22Rv1 (cell line): Measurements from ENCODE around the gene ZFYVE21.

Experiments used
- H3K27ac ChIP-seq: fragments of 450-650 bp; 2 replicates; pipeline ENCODE4 v1.5.1; 2017
- CTCF ChIP-seq: fragments of 450-650 bp; IDR thresholded peaks from 2 replicates; pipeline ENCODE4 v1.5.1; 2017; ENCODE audit warnings: mild to moderate bottlenecking
- ZFX ChIP-seq: fragments of 450-650 bp; IDR thresholded peaks from 2 replicates; pipeline ENCODE4 v1.6.1; 2017; ENCODE audit warnings: antibody characterized with exemption, borderline replicate concordance

ZFYVE21 gene

GRCh38 chr14:103727313-103727980 lies 11.8 kb downstream of the ZFYVE21 start:
- peak overlapping the region; percentile 89 for H3K27ac ChIP-seq
- TF ChIP-seq CTCF: peak; percentile 79
- no peak for TF ChIP-seq ZFX

GRCh38 chr14:103728141-103728540 lies 12.5 kb downstream of the ZFYVE21 start:
- peak overlapping the region; percentile 89 for H3K27ac ChIP-seq
- TF ChIP-seq CTCF (no peak), ZFX (no peak)

- H3K27ac ChIP-seq: peak overlapping the region; percentile 89
- no peak for TF ChIP-seq ZFX
- TF ChIP-seq CTCF: peak; percentile 47
Observed at GRCh38 chr14:103728721-103729120, 13.1 kb downstream of the ZFYVE21 start.

- H3K27ac ChIP-seq: peak overlapping the region; percentile 89
- no peak for TF ChIP-seq CTCF
- no peak for TF ChIP-seq ZFX
Observed at GRCh38 chr14:103729496-103730448, 14.2 kb downstream of the ZFYVE21 start.

- TF ChIP-seq ZFX: no peak
- peak overlapping the region; percentile 89 for H3K27ac ChIP-seq
Observed at GRCh38 chr14:103730490-103731035, 15.0 kb downstream of the ZFYVE21 start.

GRCh38 chr14:103731481-103731880 lies 15.9 kb downstream of the ZFYVE21 start:
- no peak for TF ChIP-seq CTCF
- no peak for TF ChIP-seq ZFX
- 0 out of 2 replicates have a peak overlapping the region, but pooled peaks have one; percentile 89 for H3K27ac ChIP-seq

GRCh38 chr14:103731916-103732867 lies 16.6 kb downstream of the ZFYVE21 start:
- no peak for TF ChIP-seq CTCF
- TF ChIP-seq ZFX: no peak
- H3K27ac ChIP-seq: peak overlapping the region; percentile 78
